GM12873 (cell line): Measurements from ENCODE around the gene PLCD3.

Experiments used
- CTCF ChIP-seq: IDR thresholded peaks from 2 replicates; pipeline ENCODE4 v1.5.1; 2012; ENCODE audit warnings: low read depth, mild to moderate bottlenecking, moderate library complexity, low read length, control low read depth; ENCODE audit not compliant: insufficient read depth; ENCODE audit errors: missing control alignments

The PLCD3 gene

DNA sequence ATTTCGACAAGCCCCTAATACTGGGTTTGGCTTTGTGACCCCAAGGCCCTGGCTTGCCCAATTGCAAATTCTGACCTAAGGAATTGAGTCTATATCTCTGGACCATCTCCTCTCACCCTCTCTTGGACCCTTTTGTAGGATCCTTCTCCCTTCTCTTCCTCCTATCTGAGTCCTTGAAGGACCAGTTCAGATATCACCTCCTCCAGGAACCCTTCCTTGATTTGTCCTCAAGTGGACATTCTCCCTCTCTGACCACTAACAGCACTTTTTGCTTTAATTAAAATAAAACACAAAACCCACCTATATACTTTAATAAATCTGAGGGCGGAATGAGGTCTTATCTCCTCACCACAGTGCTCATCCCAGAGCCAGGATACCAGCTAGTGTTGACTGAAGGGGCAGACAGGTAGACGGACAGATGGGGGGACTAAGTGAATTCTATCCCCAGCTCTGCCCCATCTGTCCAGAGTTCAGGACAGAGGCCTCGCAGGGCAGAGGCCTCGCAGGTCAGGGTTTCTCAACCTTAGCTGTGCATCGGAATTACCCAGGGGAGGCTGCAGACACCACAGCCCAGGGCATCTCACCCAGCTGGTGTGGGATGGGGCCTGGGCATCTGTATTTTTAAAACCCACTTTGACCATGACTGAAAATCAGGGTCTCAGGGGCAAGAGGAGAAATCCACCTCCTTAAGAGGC, 9.1 kb downstream of the PLCD3 start:
- TF ChIP-seq CTCF: no peak

DNA sequence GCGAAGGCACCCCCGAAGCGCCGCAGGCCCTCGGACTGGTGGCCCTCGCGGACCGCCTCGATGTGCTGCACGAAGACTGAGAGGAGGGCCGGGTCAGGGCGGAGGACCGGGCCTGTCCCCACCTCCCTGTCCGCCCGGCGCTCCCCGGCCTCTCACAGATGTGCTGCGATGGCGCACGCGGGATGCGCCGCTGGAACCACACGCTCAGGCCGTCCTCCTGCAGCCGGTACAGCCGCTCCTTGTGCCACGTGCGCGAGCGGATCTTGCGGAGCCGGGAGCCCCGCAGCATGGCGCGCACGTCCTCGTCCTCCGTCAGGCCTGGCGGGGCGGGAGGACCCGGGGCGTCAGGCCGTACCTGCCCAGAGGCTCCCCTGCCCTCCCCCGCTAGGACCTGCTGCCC, 11.3 kb downstream of the PLCD3 start:
- TF ChIP-seq CTCF: no peak

- no peak for TF ChIP-seq CTCF
These were observed 11.8 kb downstream of the PLCD3 start for GRCh38 chr17:45120558-45120957.

GRCh38 chr17:45119964-45120363, 12.4 kb downstream of the PLCD3 start:
- TF ChIP-seq CTCF: no peak

DNA sequence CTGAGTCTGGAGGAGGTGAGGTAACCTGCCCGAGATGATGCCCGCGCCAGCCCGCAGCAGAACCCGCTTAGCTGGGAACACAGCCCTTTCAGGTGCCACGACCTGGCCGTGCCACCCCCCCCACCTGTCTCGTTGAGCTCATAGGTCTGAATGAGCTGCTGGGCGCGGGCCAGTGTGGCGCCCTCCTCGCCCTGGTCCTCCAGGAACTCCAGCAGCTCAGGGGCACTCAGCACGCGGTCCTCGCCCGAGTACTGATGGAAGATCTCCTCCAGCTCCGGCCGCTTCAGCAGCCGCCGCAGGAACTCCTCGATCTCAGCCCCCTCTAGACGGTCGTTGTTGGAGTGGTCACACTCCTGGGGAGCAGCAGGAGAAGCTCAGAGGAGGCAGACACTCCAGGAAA, 13.6 kb downstream of the PLCD3 start:
- TF ChIP-seq CTCF: no peak

DNA sequence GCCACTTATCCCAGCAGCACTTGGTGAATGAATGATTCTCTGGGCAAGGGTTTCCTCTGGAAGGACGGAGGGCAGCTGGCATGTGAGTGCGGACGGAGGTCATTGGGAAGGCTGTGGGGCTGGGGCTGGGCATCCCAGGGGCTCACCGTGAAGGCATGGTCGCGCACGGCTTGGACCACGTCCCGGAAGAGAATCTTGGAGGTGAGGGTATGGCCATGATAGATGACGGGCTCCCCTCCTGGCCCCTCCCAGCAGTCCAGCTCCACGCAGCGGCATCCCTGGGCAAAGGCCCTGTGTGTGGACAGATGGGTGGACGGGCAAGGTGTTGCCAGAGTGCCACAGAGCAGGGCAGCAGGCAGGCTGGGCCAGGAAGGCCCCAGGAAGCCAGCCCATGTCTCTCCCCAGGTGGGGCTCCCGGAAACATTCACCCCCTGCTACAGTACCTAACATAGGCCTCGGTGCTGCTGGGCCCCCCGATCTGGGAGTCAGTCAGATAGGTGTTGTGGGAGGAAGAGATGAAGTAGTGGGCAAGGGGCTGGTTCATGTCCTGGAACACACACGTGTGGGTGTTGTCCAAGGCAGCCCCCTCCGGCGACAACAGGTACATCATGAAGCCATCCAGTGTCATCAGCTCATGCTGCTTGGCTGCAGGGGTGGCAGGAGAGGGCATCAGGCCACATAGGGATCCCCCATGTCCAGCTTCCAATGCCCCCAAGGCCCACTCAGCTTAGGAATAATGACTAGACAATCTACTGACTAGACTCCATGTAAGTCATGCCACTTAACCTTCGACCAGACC, 14.3 kb downstream of the PLCD3 start:
- no peak for TF ChIP-seq CTCF

GRCh38 chr17:45117334-45117733, 15.0 kb downstream of the PLCD3 start:
- no peak for TF ChIP-seq CTCF
